OCI-LY3 (cell line): ENCODE results near the gene PYY.

Experiments
- CTCF ChIP-seq: fragments of 200-600, 300-600 bp; sonication (generic); IDR thresholded peaks from 2 replicates; pipeline ENCODE4 v1.5.1; 2014; ENCODE audit warnings: antibody characterized with exemption, low read length, low read depth
- EZH2phosphoT487 ChIP-seq: fragments of 200-600 bp; shearing (Covaris generic); IDR thresholded peaks from 2 replicates; pipeline ENCODE4 v1.6.1; 2018; ENCODE audit warnings: antibody characterized with exemption, mixed run types, low read depth

GRCh38 chr17:43995150-43995471 lies 41.4 kb upstream of the PYY start:
- no peak for TF ChIP-seq CTCF
- no peak for TF ChIP-seq EZH2phosphoT487
